Kasumi-1 (cell line): ENCODE measurements around the gene RNU11.
"Not testable (repeated sequence)": the region's sequence is repeated elsewhere in the genome, so short reads cannot be mapped to it uniquely, and the experiment has no call there.

Experiments
- DNase-seq, 2 experiments: peaks; one replicate each; lab custom pipeline; 2025; lab: John Stamatoyannopoulos, UW

The RNU11 gene

DNA sequence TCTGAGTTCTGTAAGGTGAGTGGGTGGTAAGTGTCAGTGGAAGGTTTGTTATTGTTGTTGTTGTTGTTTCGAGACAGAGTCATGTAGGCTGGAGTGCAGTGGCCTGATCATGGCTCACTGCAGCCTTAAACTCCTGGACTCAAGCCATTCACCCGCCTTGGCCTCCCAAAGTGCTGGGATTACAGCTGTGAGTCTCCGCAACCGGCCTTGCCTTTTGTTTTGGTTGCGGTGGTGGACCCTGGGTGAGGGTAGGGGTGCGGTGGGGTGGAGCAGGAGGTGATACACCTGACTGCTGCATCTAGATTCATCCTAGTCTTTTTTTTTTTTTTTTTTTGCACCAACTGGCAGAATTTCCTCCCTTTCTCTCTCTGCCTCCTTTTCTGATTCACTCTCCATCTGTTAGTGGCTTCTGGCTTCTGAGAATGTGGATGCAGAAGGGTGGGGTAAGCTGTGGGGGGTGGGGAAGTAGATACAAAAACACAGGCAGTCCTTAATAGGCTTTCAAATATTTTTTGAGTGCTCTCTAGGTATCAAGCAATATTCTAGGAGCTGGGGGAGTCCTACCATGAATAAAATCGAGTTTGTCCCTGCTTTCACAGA lies 15.6 kb downstream of the RNU11 start:
- no peak for DNase-seq

DNA sequence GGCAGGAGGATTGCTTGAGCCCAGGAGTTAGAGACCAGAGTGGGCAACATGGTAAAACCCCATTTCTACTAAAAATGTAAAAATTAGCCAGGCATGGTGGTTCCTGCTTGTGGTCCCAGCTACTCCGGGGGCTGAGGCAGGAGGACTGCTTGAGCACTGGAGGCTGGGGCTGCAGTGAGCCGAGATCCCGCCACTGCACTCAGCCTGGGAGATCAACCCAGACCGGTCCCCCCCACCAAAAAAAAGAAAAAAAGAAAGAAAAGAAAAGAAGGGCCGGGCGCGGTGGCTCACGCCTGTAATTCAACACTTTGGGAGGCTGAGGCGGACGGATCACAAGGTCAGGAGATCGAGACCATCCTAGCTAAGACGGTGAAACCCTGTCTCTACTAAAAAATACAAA lies 18.4 kb downstream of the RNU11 start:
- no peak for DNase-seq

DNA sequence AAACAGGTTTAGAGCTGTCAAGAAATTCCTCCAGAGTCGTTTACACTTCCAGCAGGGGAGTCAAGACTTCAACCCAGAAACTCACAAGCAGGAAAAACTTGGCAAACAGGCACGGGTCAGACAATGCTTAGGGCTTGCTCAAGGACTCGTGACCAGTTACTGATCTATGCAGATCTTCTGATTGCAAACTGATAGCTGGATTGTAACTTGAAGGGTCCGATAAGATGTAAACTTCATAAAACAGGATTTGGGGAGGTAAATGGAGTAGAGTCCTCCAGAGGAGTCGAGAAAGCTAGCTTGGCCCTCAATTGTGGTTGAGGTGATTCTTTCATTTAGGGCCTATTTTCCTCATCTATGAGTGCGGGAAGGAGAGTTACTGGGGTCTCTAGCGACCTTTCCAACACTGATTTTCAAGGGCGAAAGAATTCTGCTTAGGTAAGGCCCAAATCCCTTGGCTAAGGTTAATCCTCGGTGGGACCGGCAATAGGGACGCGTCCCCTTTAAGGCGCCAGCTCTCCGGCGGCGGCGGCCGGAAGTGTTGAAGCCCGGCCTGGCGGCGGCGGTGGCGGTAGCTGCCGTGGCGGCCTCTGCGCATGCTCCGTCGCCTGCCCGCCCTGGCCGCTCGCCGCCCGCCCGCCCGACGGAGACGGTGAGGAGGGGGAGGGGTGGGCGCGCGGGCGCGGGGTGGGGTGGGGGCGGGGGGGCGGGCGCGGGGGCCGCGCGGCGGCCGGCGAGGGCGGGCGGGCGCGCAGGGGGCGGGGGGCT lies 20.0 kb downstream of the RNU11 start, which contains the start of gene GMEB1:
TSS of gene GMEB1 (plus strand) at position 594 of the 765 bp plus-strand sequence. CDS start 14,829 bp downstream, outside the sequence.
- peak; percentile 81 to 82 for DNase-seq

DNA sequence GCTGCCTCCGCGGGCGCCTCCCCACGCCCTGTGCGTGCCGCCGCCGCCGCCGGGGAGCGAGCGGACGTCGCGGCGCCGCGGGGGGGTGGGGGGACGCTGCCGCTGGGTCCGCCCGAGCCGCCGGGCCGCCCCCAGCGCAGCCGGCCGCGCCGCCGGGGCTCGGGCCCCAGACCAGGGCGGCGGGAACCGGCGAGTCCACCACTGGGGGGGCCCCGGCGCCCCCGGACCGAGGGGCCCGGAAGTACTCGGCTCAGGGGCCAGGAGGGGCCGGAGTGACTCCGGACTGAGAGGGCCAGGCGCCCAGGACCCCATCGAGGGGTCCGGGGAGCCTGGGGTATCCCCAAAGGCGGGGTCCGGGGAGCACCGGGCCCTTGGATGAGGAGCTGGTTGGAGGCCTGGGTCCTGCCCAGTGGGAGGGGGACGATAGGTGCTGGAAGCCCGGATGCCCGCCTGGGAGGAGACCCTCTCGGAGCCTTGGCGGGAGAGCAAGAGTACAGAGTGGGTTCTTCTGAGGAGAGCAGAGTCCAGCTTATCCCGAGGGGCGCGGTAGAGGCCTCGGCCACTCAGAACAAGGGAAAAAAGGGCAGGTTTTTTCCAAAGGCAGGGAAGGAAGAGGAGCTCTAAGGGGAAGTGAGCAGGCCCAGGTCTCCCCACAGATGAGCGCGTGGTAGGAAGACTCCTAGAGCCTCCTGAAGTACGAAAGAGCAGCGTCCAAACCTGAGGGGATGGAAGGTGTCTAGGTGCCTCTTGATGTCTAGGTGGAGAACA lies 20.7 kb downstream of the RNU11 start:
- DNase-seq, result peak; percentile 60 to 65

DNA sequence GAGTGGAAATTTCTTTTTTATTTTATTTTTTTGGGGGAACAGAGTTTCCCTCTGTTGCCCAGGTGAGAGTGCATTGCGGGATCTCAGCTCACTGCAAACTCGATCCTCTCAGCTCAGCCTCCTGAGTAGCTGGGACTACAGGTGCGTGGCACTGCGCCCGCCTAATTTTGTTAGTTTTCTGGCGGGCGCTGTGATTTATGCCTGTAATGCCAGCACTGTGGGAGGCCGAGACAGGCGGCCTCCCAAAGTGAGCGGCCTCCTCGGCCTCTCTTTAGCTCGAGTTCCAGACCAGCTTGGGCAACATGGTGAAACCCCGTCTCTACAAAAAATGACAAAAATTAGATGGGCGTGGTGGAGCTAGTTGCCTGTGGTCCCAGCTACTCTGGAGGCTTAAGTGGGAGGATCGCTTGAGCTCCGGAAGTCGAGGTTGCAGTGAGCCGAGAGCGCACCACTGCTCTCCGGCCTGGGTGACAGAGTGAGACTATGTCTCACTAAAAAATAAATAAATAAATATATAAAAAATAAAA lies 22.9 kb downstream of the RNU11 start:
- DNase-seq, result no peak

DNA sequence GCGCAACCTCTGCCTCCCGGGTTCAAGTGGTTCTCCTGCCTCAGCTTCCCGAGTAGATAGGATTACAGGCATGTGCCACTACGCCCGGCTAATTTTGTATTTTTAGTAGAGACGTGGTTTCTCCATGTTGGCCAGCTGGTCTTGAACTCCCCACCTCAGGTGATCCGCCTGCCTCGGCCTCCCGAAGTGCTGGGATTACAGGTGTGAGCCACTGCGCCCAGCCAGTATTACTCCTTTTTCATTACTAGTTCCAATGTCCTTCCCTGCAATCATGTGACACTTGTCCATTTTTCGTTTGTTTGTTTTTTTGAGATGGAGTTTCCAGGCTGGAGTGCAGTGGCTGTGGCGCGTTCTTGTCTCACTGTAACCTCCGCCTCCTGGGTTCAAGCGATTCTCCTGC lies 24.6 kb downstream of the RNU11 start:
- DNase-seq, result not testable (repeated sequence)

DNA sequence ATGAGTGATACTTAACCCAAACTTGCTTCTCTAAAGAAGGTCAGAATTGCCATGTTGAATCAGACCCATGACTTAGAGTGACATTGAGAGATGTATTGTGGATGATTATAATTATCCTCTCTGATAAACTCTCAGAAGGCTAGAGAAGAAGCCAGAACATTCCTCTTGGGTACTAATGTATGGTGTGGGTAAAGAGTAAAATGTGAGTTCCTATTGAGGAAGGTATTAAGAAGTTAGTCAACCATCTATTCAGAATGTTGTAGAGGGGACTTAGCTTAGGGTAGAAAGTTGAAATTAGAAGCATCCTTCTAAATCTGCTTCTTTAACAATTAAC lies 27.5 kb downstream of the RNU11 start:
- no peak for DNase-seq

DNA sequence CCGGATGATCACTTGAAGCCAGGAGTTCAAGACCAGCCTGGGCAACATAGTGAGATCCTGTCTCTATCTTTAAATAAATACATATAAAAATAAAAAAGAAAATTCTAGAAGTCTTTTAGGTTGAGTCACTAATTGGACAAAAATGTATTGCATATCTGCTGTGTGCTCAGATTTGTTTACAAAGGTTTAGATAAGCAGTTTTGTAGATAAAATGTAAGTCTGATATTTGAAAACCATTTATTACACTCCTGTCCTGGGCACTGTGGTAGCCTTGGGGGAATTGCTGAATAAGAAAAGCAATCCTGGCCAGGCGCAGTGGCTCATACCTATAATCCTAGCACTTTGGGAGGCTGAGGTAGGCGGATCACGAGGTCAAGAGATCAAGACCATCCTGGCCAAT lies 31.8 kb downstream of the RNU11 start:
- no peak for DNase-seq

DNA sequence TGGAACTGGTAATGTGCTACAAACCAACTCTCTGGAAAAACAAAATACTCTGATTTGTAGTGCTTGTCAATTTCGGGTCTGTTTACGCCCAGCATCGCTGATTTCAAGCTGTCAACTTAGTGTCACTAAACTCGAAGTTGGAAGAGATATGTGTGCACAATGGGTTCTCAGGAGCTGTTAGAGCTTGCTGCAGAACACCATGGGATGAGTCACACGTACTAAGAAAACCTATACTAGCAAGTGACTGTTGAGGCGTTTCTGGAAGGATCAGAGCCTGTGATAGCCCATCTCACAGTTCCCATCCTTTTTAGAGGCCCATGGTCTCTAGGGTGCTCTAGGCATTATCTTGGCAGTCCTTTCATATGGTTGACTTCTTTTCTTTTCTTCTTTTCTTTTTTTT lies 34.4 kb downstream of the RNU11 start:
- DNase-seq, result no peak

DNA sequence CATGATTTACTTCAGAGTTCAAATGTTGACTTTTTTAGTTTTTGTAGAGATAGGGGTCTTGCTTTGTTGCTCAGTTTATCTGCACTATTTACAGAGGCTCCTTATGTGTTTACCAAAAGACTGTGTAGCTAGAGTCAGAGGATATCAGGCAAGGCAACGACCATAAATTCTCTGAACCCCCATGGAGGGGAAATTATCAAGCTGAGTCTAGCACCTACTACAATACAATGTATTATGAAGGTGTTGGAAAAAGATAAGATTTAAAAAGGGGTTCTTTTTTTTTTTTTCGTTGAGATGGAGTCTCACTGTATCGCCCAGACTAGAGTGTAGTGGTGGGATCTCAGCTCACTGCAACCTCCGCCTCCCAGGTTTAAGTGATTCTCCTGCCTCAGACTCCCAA lies 36.5 kb downstream of the RNU11 start:
- no peak for DNase-seq

DNA sequence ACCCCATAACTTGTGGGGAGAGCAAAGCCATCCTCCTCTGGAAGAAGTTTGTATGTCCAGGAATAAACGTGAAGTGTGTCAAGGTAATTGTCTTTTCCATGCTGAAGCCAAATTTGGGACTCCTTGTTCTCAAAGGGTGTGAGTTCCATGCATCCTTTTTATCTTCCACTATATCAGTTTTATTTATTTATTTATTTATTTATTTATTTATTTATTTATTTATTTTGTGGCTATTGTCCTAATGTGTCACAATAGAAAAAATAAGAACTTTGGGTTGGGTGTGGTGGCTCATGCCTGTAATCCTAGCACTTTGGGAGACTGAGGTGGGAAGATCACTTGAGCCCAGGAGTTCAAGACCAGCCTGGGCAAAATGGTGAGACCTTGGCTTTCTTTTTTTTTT lies 43.2 kb downstream of the RNU11 start:
- not testable (repeated sequence) for DNase-seq
